Neutrophil (primary cell): ENCODE results near the gene PLEKHG4B.

Experiments
- H3K27ac ChIP-seq: fragments of 200-600 bp; sonication (generic); 2 replicates; pipeline ENCODE4 v1.5.1; 2016; ENCODE audit warnings: mild to moderate bottlenecking, moderate library complexity
- H3K27me3 ChIP-seq: fragments of 200-600 bp; sonication (generic); 2 replicates; pipeline ENCODE4 v1.6.0; 2016; ENCODE audit warnings: mild to moderate bottlenecking
- H3K36me3 ChIP-seq: fragments of 200-600 bp; sonication (generic); 2 replicates; pipeline ENCODE4 v1.5.1; 2017
- H3K4me1 ChIP-seq, 2 experiments: fragments of 200-600 bp in 1 of 2; sonication (generic) in 1 of 2; 1 replicate in 1 of 2; 2 replicates in 1 of 2; pipeline versions ENCODE4 v1.5.1 to v1.6.1; 2013 to 2016; ENCODE audit warnings: low read depth in 1 of 2, low read length in 1 of 2, mild to moderate bottlenecking in 1 of 2, moderate library complexity in 1 of 2; ENCODE audit not compliant: control insufficient read depth in 1 of 2, insufficient read depth in 1 of 2
- H3K4me3 ChIP-seq, 2 experiments: fragments of 200-600 bp in 1 of 2; sonication (generic) in 1 of 2; 1 replicate in 1 of 2; 2 replicates in 1 of 2; pipeline ENCODE4 v1.5.1; 2013 to 2016; ENCODE audit warnings: low read depth in 1 of 2, low read length in 1 of 2, mild to moderate bottlenecking in 1 of 2, moderate library complexity in 1 of 2
- H3K9me3 ChIP-seq: fragments of 200-600 bp; sonication (generic); 2 replicates; pipeline ENCODE4 v1.5.1; 2016
- CTCF ChIP-seq: fragments of 200-600 bp; sonication (generic); IDR thresholded peaks from 2 replicates; pipeline ENCODE4 v1.5.1; 2016; ENCODE audit warnings: antibody characterized with exemption

PLEKHG4B gene

GRCh38 chr5:140443-140829, 48.5 kb downstream of the PLEKHG4B start:
- Histone ChIP-seq H3K36me3 (no peaks in the 10 kb centered on the region), H3K9me3 (no peaks in the 10 kb centered on the region), H3K27me3 (no peaks in the 10 kb centered on the region), H3K4me3 (no peak overlapping the region), H3K4me1 (no peaks in the 10 kb centered on the region), H3K27ac (no peak overlapping the region)
- TF ChIP-seq CTCF = no peak

- TF ChIP-seq CTCF = no peak
- H3K36me3 ChIP-seq = no peaks in the 10 kb centered on the region
- H3K27me3 ChIP-seq = no peaks in the 10 kb centered on the region
Observed at GRCh38 chr5:141211-141610, 49.2 kb downstream of the PLEKHG4B start.

GRCh38 chr5:141761-142160, 49.8 kb downstream of the PLEKHG4B start:
- Histone ChIP-seq H3K4me1 (no peaks in the 10 kb centered on the region), H3K4me3 (no peak overlapping the region), H3K27ac (no peak overlapping the region), H3K9me3 (no peaks in the 10 kb centered on the region), H3K36me3 (no peaks in the 10 kb centered on the region), H3K27me3 (no peaks in the 10 kb centered on the region)
- TF ChIP-seq CTCF = no peak

More at GRCh38 chr5:141211-141610, 49.2 kb downstream of the PLEKHG4B start:
- Histone ChIP-seq H3K4me3 (no peak overlapping the region), H3K4me1 (no peaks in the 10 kb centered on the region), H3K9me3 (no peaks in the 10 kb centered on the region), H3K27ac (no peak overlapping the region)

- H3K36me3 ChIP-seq = no peaks in the 10 kb centered on the region
- no peaks in the 10 kb centered on the region for H3K27me3 ChIP-seq
- no peaks in the 10 kb centered on the region for H3K4me1 ChIP-seq
- TF ChIP-seq CTCF = no peak
- H3K27ac ChIP-seq = no peak overlapping the region
- no peak overlapping the region for H3K4me3 ChIP-seq
- H3K9me3 ChIP-seq = peaks cover 2% of the 10 kb centered on the region
Observed at GRCh38 chr5:142246-142810, 50.4 kb downstream of the PLEKHG4B start.

GRCh38 chr5:143041-143440, 51.1 kb downstream of the PLEKHG4B start:
- H3K9me3 ChIP-seq = peaks cover 7% of the 10 kb centered on the region
- no peak for TF ChIP-seq CTCF

GRCh38 chr5:144941-145340, 53.0 kb downstream of the PLEKHG4B start:
- Histone ChIP-seq H3K27ac (no peak overlapping the region), H3K36me3 (no peaks in the 10 kb centered on the region), H3K4me3 (no peak overlapping the region), H3K9me3 (peaks cover 7% of the 10 kb centered on the region), H3K4me1 (no peaks in the 10 kb centered on the region), H3K27me3 (no peaks in the 10 kb centered on the region)
- no peak for TF ChIP-seq CTCF

More at GRCh38 chr5:143041-143440, 51.1 kb downstream of the PLEKHG4B start:
- H3K27ac ChIP-seq = no peak overlapping the region
- no peaks in the 10 kb centered on the region for H3K27me3 ChIP-seq
- H3K36me3 ChIP-seq = no peaks in the 10 kb centered on the region
- H3K4me1 ChIP-seq = no peaks in the 10 kb centered on the region
- no peak overlapping the region for H3K4me3 ChIP-seq
